ENCODE results near the gene EIF5AL1.
"Not testable (repeated sequence)": the region's sequence is repeated elsewhere in the genome, so short reads cannot be mapped to it uniquely, and the experiment has no call there.

- TF ChIP-seq, protein P1, sequence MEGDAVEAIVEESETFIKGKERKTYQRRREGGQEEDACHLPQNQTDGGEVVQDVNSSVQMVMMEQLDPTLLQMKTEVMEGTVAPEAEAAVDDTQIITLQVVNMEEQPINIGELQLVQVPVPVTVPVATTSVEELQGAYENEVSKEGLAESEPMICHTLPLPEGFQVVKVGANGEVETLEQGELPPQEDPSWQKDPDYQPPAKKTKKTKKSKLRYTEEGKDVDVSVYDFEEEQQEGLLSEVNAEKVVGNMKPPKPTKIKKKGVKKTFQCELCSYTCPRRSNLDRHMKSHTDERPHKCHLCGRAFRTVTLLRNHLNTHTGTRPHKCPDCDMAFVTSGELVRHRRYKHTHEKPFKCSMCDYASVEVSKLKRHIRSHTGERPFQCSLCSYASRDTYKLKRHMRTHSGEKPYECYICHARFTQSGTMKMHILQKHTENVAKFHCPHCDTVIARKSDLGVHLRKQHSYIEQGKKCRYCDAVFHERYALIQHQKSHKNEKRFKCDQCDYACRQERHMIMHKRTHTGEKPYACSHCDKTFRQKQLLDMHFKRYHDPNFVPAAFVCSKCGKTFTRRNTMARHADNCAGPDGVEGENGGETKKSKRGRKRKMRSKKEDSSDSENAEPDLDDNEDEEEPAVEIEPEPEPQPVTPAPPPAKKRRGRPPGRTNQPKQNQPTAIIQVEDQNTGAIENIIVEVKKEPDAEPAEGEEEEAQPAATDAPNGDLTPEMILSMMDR (conservative IDR thresholded peaks at IDR 0.05 in 1 of 2, IDR thresholded peaks at IDR 0.05 in 1 of 2; ENCODE audit: low read depth in 1 of 2, low read length in 2 of 2) = not testable (repeated sequence)
- TF ChIP-seq EZH2 (IDR thresholded peaks at IDR 0.05; ENCODE audit: low read length, missing control alignments) = not testable (repeated sequence)
These were observed 4.3 kb downstream of the EIF5AL1 start for GRCh38 chr10:79516532-79517205.
